Gastrocnemius medialis (tissue), 4 donors: ENCODE results near the gene RAB40C.

ENCODE experiments used
- CTCF ChIP-seq, 5 experiments: fragments of 450-650 bp in 3 of 5; fragments of 200-600 bp in 2 of 5; sonication (generic) in 2 of 5; IDR thresholded peaks in 4 of 5; conservative IDR thresholded peaks in 1 of 5; 1 replicate in 4 of 5; 2 replicates in 1 of 5; pipeline ENCODE4 v1.5.1; 2016 to 2019; ENCODE audit warnings: antibody characterized with exemption in 5 of 5, mild to moderate bottlenecking in 3 of 5, moderate library complexity in 3 of 5
- POLR2A ChIP-seq, 2 donors: fragments of 450-650 bp; IDR thresholded peaks; one replicate each; pipeline ENCODE4 v1.6.1; 2017; ENCODE audit warnings: antibody characterized with exemption in 2 of 2, mild to moderate bottlenecking in 2 of 2, moderate library complexity in 2 of 2

DNA sequence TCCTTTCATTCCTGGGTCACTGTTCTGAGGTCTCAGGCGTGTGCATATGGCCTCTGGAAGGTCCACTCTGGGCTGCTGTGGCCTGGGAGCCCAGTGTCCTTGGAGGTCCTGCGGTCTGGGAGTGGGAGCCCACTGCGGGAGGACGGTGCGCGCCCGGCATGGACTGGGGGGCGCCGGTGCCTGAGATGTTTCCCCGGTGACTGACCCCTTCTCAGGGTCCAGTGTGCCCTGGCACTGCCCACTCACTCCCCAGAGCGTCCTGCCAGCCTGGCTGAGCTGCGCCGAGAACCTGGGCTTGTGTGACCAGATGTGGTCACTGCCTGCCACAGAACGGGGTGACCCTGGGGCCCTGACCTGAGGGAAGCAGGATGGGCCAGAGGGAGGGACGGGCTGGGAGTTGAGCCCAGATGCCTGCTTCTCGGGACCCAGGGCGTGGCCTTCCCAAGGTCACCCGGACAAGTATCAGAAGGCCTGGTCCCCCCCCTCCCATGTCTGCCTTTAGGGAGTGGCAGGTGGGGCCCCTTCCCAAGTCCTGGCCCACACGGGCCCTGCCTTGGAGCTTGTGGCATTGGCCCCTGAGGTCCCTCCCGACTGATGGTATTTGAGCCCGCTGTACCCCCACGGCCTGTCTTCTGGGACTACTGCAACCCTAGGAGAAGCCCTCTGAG lies 84.5 kb downstream of the RAB40C start:
- no peak for TF ChIP-seq CTCF (IDR thresholded peaks at IDR 0.05 in 4 of 5, conservative IDR thresholded peaks at IDR 0.05 in 1 of 5)
- no peak for TF ChIP-seq POLR2A (IDR thresholded peaks at IDR 0.05)
